Measurements from ENCODE around the gene PITPNC1.

PITPNC1 gene

DNA sequence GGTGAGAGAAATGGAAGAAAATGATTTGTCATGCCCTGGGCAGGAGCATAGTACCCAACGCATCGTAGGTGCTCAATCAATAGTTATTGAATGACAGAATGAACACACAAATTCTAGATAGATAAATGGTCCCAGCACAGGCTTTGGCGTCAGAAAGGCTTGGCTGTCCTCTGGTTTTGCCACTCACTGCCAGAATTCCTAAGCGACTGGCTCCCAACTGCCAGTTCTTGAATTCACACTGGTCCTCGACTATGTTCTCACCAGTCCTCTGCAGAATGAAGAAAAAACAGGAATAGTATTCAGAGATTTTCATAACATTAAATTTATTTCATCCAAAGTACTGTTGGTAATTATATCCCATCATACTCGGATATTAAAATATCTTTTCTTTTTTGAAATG lies 177.6 kb downstream of the PITPNC1 start:
- DNase-seq (ENCODE audit: low spot score) = no peak

DNA sequence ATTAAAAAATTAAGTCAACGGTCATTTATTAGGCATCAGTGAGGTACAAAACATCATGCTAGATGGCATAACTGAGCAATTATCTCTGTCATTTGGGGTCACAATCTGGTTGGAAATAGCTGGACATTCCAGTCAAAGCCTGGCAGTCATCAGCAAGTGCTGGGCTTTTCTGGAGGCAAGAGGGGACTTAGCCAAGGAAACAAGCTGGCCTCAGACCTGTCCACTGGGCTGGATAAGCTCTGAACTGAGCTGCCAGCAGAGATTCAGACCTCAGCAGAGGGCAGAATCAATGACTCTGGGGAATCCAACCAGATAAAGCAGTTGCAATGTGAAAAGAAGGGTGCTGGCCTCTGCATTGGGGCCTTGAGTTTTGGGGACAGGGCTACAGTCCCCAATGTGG lies 178.8 kb downstream of the PITPNC1 start:
- DNase-seq (ENCODE audit: low spot score) = no peak

- no peak for DNase-seq (ENCODE audit: low spot score)
Measured at GRCh38 chr17:67557052-67557845, 180.2 kb downstream of the PITPNC1 start.

- DNase-seq (ENCODE audit: low spot score) = no peak
Measured at GRCh38 chr17:67557921-67558320, 180.8 kb downstream of the PITPNC1 start.

DNA sequence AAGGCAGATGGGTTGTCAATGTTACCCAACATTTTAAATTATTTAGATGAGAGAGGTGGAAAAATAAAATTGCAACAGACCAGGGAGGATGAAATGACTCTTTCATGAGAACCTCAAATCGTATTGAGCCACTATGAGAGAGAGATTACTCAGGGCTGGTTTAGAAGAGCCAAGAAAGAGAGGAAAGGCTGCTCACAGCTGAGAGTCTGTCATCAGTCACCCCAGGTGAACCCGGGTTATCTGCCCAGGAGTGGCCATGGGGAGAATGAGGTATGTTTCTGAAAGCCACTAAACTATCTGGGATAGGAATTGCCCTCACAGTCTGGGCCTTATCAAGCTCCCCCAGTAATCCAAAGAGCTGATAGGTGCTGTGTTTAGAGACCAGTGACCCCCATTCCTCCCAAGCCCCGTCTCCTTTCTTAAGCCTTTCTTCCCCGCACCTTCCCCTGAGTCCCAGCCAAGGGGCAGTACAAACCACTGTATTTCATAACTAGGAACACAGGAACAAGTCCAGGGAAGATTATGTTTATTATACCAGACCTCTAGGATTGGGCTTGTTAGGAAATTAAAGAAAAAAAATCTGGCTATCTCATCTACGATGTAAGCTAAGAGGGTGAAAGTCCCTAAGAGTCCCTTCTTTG lies 181.8 kb downstream of the PITPNC1 start:
- no peak for DNase-seq (ENCODE audit: low spot score)

DNA sequence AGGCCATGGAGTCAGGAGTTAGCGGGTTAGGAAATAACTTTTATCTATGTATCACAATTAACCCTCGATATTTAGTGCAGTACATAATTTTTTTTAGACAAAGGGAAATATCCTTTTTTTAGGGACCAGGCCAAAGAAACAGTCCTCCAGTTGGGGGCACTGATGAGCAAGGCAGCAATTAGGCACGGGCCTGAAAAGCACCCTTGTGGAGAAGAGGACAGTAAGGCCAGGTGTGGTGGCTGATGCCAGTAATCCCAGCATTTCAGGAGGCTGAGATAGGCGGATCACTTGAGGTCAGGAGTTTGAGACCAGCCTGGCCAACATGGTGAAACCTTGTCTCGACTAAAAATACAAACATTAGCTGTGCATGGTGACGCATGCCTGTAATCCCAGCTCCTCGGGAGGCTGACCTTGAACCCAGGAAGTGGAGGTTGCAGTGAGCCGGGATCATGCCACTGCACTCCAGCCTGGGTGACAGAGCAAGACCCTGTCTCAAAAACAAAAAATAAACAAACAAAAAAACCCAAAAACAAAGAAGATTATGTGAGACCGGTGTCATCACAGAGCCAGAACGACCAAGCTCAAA lies 182.4 kb downstream of the PITPNC1 start:
- DNase-seq (ENCODE audit: low spot score) = no peak

GRCh38 chr17:67562005-67562404 lies 184.9 kb downstream of the PITPNC1 start:
- DNase-seq (ENCODE audit: low spot score) = no peak

DNA sequence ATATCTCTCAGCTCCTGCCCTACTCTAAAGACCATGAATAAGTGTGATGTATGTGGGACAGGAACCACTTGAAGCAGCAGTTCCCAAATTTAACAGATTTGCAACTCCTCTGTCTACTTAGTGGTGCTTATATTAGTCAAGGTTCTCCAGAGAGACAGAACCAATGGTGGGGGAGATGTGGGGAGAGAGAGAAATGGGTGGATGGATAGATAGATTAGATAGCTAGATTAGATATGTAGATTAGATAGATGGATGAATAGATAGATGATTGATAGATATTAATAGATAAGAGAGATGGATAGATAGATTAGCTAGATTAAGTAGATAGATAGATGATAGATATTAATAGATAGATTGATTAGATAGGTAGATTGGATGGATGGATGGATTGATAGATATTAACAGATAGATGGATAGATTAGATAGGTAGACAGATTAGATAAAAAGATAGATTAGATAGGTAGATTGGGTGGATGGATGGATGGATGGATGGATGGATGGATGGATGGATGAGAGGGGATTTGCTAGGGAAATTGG lies 186.7 kb downstream of the PITPNC1 start:
- no peak for DNase-seq (ENCODE audit: low spot score)

DNA sequence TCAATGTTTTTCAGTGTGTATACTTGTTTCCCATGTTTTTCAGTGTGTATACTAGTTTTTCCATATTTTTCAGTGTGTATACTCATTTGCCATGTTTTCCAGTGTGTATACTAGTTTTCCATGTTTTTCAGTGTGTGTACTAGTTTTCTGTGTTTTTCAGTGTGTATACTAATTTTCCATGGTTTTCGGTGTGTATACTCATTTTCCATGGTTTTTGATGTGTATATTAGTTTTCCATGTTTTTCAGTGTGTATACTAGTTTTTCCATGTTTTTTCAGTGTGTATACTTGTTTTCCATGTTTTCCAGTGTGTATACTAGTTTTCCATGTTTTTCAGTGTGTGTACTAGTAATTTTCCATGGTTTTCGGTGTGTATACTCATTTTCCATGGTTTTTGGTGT lies 188.0 kb downstream of the PITPNC1 start:
- no peak for DNase-seq (ENCODE audit: low spot score)

DNA sequence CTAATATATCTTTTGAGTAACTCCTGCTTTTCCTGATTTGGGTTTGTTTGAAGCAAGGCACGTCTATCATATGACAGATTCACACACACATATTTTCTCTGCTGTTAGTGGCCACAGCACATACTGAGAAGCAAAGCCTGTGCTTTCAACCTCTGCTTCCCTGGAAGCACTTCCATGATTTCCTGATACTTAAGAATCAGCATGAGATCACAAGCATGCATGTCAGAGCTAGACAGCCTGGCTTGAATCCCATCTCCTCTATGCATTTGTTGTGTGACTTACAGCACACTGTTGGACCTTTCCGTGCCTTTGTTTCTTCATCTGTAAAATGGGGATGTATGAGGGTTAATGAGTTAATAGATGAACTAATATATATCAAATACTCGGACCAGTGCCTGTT lies 189.6 kb downstream of the PITPNC1 start:
- DNase-seq (ENCODE audit: low spot score) = no peak

GRCh38 chr17:67569015-67569451 lies 192.0 kb downstream of the PITPNC1 start:
- DNase-seq (ENCODE audit: low spot score) = no peak

- DNase-seq (ENCODE audit: low spot score) = no peak
Measured at GRCh38 chr17:67569873-67570272, 192.8 kb downstream of the PITPNC1 start.

GRCh38 chr17:67570797-67571196 lies 193.7 kb downstream of the PITPNC1 start:
- DNase-seq (ENCODE audit: low spot score) = no peak

- no peak for DNase-seq (ENCODE audit: low spot score)
Measured at GRCh38 chr17:67571478-67571877, 194.4 kb downstream of the PITPNC1 start.

- no peak for DNase-seq (ENCODE audit: low spot score)
Measured at GRCh38 chr17:67573987-67574657, 197.0 kb downstream of the PITPNC1 start.

DNA sequence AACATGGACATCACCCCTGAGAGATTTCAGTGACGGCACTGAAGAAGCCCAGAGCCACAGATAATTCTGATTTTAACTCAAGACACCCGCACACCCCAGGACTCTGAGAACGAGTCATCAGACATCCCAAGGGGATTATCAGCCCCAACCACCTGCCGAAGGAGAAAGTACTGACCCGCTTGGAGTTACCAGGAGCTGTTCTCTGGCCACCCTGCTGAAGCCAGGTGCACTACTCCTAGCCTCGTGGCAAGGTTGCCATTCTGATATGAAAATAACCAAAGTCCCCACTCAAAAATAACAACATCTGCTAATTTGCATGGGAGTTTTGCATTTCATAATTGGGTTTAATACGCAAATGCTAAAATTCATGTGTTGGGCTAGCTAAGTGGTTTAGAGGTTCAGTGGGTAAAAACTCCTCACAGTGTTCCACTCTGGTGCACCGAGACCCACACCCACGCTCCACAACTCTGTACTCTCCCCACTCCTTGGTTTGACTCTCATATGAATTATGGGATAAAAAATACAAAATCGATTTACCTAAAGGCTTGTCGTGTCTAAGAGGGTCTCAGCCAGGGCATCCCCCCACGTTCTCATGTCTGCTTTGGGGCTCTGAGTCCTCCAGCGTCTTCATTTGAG lies 197.7 kb downstream of the PITPNC1 start:
- no peak for DNase-seq (ENCODE audit: low spot score)

GRCh38 chr17:67575325-67575724 lies 198.2 kb downstream of the PITPNC1 start:
- DNase-seq (ENCODE audit: low spot score) = no peak

- DNase-seq (ENCODE audit: low spot score) = no peak
Measured at GRCh38 chr17:67576471-67577115, 199.5 kb downstream of the PITPNC1 start.

GRCh38 chr17:67577429-67578141 lies 200.5 kb downstream of the PITPNC1 start:
- DNase-seq (ENCODE audit: low spot score) = no peak

GRCh38 chr17:67578142-67578457 lies 201.0 kb downstream of the PITPNC1 start:
- no peak for DNase-seq (ENCODE audit: low spot score)

Measured in CD4-positive, alpha-beta T cell treated with Interleukin-6 at 100 ng/mL for 8 hours (primary cell).